Measurements from ENCODE around the gene PPP6C.
"Not testable (repeated sequence)": the region's sequence is repeated elsewhere in the genome, so short reads cannot be mapped to it uniquely, and the experiment has no call there.

The PPP6C gene

GRCh38 chr9:125181756-125182155 is 7.8 kb downstream of the PPP6C start:
- FAIRE-seq = not testable (repeated sequence)

DNA sequence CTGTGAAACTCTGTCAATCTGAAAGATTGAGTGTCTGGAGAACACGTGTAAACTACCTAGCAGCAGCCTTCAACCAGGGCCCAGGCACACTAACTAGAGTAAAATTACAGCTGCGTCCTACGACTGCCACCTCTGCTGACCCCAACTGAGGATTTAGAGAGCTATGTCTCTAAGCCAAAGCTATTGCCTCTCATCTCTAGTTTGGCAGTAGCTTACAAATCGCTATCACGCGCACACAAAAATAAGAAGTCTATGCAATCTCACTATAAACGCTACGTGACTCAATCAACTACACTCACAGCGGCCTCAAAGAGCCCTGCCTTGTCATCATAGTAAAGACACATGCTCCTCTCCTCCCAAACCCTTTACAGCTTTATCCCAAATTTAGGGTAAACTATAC is 8.7 kb downstream of the PPP6C start:
- FAIRE-seq = no peak

DNA sequence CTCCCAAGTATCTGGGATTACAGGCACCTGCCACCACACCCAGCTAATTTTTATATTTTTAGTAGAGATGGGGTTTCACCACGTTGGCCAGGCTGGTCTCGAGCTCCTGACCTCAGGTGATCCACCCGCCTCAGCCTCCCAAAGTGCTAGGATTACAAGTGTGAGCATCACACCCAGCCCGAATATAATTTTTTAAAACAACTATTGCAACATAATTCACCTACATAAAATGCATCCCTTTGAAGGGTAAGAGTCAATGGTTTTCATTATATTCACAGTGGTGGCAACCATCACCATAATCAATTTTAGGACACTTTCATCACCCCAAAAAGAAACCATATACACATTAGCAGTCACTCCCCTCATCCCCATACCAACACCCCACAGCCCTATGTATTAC is 9.8 kb downstream of the PPP6C start:
- FAIRE-seq = not testable (repeated sequence)

DNA sequence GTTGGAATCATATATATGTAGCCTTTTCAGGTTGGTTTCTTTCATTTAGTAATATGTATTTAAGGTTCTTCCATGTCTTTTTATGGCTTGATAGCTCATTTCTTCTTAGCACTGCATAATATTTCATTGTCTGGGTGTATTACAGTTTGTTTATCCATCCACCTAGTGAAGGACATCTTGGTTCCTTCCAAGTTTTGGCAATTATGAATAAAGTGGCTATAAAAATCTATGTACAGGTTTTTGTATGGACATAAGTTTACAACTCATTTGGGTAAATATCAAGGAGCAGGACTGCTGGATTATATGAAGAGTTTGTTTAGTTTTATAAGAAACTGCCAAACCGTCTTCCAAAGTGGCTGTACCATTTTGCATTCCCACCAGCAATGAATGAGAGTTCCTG is 11.7 kb downstream of the PPP6C start:
- FAIRE-seq = no peak

DNA sequence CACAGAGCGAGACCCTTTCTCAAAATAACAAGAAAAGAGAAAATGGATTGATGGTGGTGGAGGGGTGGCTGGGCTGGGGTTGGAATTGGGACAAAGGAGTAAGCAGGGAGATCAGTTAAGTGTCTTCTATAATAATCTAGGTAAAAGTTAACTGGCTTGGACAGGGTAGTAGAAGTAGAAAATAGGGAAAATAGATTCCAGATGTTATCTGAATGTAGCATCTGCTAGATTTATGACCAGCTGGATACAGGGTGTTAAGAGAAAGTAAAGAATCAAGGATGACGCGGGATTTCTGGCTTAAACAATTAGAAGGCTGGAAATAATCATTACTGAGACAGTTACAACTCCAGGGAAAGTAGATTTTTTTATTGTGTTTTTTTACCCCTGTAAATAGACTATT is 13.0 kb downstream of the PPP6C start:
- no peak for FAIRE-seq

DNA sequence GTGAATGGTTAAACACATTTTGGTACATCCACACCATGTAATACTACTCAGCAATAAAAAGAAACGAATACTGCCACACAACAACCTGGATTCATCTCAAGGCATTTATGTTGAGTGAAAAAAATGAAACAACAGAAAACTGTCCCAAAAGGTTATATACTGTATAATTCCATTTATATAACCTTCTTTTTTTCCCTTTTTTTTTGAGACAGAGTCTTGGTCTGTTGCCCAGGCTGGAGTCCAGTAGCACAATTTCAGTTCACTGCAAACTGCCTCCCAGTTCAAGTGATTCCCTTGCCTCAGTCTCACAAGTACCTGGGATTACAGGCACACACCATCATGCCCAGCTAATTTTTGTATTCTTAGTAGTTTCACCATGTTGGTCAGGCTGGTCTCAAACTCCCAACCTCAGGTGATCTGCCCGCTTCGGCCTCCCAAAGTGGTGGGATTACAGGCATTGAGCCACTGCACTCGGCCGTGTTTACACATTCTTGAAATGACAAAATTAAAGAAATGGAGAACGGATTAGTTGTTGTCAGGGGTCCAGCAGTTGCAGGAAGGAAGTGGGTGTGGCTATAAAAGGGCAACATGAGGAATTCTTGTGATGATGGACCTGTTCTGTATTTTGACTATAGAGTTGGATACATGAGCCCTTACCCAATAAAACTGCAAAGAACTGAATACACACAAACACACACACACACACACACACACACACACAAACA is 17.4 kb downstream of the PPP6C start:
- no peak for FAIRE-seq

DNA sequence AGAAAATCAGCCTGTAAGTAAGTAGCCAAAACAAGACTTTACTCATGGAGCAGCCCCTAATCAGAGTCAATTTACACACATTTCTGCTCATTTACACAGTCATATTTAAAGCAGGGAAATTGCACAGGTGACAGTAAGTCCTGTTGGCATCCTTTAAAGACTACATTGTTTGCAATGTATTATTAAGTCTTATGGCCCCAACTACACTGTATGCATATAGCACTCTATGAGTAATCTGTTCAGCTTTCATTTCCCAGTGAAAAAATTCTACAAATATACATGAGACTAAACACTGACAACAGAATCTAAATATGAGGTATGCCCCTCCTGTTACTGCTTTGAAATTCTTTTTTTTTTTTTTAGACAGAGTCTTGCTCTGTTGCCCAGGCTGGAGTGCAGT is 19.7 kb downstream of the PPP6C start:
- no peak for FAIRE-seq

GRCh38 chr9:125166762-125167161 is 22.8 kb downstream of the PPP6C start:
- no peak for FAIRE-seq

DNA sequence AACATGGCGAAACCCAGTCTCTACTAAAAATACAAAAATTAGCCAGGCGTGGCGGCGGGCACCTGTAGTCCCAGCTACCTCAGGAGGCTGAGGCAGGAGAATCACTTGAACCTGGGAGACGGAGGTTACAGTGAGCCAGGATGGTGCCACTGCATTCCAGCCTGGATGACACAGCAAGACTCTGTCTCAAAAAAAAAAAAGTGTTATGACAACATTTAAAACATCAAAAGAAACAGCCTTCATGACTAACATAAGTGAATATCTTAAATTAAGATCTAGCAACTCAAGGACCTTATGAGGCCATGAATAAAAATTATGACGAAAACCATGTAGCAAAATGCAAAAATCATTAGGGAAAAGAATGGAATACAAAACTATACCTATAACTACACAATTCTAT is 26.7 kb downstream of the PPP6C start:
- FAIRE-seq = not testable (repeated sequence)

- FAIRE-seq = no peak
These were observed 28.2 kb downstream of the PPP6C start for GRCh38 chr9:125161284-125161918.

GRCh38 chr9:125160750-125161149 is 28.9 kb downstream of the PPP6C start:
- no peak for FAIRE-seq

DNA sequence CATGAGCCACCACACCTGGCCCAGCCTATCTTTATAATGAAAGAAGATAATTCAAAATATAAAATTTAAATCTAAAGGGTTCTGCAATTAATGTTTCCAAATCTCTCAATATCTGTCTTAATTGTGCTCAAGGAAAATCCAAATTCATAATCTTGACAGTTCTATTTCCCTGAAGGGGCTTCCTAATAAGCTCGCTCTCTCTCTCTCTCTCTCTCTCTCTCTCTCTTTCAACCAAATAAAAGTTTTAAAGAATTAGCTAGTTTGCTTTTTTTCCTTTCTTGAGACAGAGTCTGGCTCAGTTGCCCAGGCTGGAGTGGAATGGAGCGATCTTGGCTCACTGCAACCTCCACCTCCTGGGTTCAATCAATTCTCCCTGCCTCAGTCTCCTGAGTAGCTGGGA is 33.1 kb downstream of the PPP6C start:
- no peak for FAIRE-seq

GRCh38 chr9:125153712-125154367 is 35.8 kb downstream of the PPP6C start:
- FAIRE-seq = no peak

DNA sequence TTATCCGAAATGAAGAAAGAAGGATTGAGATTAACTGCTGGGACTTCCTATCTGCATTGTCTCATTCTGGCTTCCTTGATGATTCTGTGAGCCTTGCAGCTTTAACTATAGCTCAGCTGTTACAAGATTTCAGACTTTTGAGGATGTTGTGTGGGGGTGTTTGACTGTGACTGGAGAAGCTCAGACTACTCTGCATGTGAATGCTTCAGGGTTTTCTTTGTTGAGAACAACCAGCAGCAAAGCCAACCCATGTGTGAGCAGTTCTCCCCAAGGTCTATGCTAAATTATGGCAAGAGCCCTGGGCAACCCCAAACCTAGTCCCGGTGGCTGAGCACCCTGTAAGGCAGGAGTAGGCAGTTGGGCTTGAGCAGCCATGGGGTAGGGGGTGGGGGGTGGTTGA is 37.9 kb downstream of the PPP6C start:
- FAIRE-seq = no peak

- FAIRE-seq = no peak
These were observed 39.0 kb downstream of the PPP6C start for GRCh38 chr9:125150349-125151245.

- no peak for FAIRE-seq
These were observed 42.1 kb downstream of the PPP6C start for GRCh38 chr9:125147401-125147951.

DNA sequence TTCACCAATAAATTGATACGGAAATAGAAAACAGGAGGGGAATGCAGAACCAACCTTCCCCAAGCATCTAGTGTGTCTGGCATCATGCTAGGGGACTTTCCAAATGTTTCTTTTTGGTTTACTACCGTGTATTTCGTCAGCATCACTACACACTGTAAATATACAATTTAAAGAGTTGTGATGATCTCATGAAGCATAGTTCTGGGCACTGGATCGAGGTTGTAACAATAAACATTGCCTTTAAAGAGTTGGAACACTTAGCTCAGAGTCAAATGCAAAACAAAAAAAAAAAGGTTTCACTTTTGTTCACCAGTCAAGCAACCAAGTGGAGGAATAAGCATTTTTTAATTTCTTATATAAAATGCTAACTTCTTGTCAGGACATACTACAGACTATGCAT is 43.4 kb downstream of the PPP6C start:
- no peak for FAIRE-seq

DNA sequence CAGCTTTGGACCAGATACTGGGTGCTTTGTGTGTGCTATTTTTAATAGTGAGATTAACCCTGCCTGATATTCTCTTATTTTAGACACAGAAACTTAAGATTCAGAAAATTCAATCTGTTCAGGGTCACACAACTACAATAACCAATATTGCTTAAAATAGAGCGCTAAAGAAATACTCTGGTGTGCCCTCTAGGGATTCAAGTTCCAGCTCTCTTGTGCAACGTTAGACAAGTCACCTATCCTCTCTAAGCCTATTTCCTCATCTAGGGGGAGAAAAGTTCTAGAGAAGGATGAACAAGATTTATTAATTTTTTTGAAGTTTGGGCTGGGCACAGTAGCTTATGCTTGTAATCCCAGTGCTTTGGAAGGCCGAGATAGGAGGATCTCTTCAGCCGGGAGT is 44.2 kb downstream of the PPP6C start:
- FAIRE-seq = no peak

- FAIRE-seq = peak; percentile 76
These were observed 46.1 kb downstream of the PPP6C start, which contains the start of gene SCAI for GRCh38 chr9:125143377-125144090. Gene SCAI (minus strand): TSS chr9:125143528. CDS start chr9:125143437, 91 bp downstream.

DNA sequence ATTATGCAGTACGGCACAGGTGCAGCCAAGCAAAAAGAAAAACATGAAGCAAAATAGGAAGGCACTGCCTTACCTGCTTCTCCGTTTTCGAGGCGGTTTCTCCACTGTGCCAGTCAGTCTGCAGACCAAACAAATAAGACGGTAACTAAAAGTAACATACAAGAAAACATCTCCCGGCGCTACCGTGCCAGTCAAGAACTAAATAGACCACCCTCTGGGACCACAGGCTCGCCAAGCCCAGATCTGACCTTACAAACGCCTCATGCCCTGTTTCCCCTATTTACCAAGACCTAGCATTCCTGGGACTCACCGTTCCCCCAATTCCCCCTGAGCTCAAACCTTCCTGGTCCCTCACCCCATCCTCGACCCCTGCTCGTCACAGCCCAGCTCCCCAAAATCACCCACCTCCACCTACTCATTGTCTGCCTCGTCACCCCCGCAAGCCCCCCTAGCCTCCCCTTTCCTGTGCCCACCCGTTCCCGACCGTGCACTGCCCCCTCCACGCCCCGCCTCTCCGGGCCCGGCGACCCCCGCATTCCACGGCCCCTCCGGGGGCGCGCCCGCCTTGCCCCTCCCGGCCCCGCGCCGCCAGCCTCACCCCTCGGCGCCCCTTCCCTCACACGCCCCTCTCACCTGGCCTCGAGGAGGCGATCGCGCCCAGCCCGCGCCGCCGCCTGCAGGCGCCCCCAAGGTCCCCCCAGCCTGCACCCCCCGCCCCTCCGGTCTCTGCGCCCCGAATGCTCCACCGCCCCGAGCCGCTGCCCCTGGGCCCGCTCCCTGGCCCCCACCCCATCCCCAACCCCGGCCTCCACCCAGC is 46.8 kb downstream of the PPP6C start:
- FAIRE-seq = no peak

DNA sequence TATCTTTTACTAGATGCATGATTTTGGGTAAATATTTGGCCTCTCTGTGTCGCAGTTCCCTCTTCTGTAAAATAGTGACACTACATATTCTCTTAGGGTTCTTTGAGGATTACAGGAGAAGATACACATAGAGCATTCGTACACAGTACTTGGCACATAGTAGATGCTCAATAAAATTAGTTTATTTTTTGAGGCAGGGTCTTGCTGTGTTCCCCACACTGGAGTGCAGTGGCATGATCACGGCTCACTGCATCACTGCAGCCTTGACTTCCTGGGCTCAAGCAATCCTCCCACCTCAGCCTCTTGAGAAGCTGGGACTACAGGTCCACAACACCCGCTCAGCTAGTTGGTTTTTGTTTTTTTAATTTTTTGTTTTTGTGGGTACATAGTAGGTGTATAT is 47.9 kb downstream of the PPP6C start:
- no peak for FAIRE-seq

Measured in TTC549 (cell line).